CD4-positive, alpha-beta T cell treated with Interleukin-1 beta for 1 hour (primary cell): ENCODE results near the gene SYNE1.
"Not testable (repeated sequence)": the region's sequence is repeated elsewhere in the genome, so short reads cannot be mapped to it uniquely, and the experiment has no call there.

ENCODE experiments used
- DNase-seq, 2 donors: peaks; one replicate each; pipeline ENCODE4 v3.0.0-alpha.2; 2020 to 2022

The SYNE1 gene

GRCh38 chr6:152356016-152356415, 281.1 kb downstream of the SYNE1 start:
- DNase-seq, result no peak

- no peak for DNase-seq
Measured at GRCh38 chr6:152355166-152355565, 282.0 kb downstream of the SYNE1 start.

- DNase-seq, result no peak
Measured at GRCh38 chr6:152353440-152353839, 283.7 kb downstream of the SYNE1 start.

- DNase-seq, result no peak
Measured at GRCh38 chr6:152351742-152352141, 285.4 kb downstream of the SYNE1 start.

GRCh38 chr6:152351110-152351509, 286.1 kb downstream of the SYNE1 start:
- no peak for DNase-seq

GRCh38 chr6:152348116-152348515, 289.0 kb downstream of the SYNE1 start:
- no peak for DNase-seq

- no peak for DNase-seq
Measured at GRCh38 chr6:152343735-152344360, 293.3 kb downstream of the SYNE1 start.

GRCh38 chr6:152341596-152341995, 295.6 kb downstream of the SYNE1 start:
- no peak for DNase-seq

- peak; percentile 44 to 61 for DNase-seq
Measured at GRCh38 chr6:152338335-152339125, 298.6 kb downstream of the SYNE1 start.

GRCh38 chr6:152334555-152334954, 302.6 kb downstream of the SYNE1 start:
- DNase-seq, result no peak

GRCh38 chr6:152330961-152331360, 306.2 kb downstream of the SYNE1 start:
- no peak for DNase-seq

- no peak for DNase-seq
Measured at GRCh38 chr6:152329638-152330448, 307.3 kb downstream of the SYNE1 start.

- DNase-seq, result not testable (repeated sequence)
Measured at GRCh38 chr6:152328200-152328599, 309.0 kb downstream of the SYNE1 start.

GRCh38 chr6:152323376-152323775, 313.8 kb downstream of the SYNE1 start:
- DNase-seq, result no peak

GRCh38 chr6:152318278-152318677, 318.9 kb downstream of the SYNE1 start:
- DNase-seq, result no peak

- DNase-seq, result no peak
Measured at GRCh38 chr6:152316024-152316423, 321.1 kb downstream of the SYNE1 start.

GRCh38 chr6:152314483-152314832, 322.7 kb downstream of the SYNE1 start:
- no peak for DNase-seq

GRCh38 chr6:152313542-152314482, 323.4 kb downstream of the SYNE1 start:
- no peak for DNase-seq

- no peak for DNase-seq
Measured at GRCh38 chr6:152312434-152312833, 324.7 kb downstream of the SYNE1 start.

- DNase-seq, result peak in 1 of 2 donors; percentile 29
Measured at GRCh38 chr6:152310371-152310954, 326.7 kb downstream of the SYNE1 start.

GRCh38 chr6:152309648-152310047, 327.5 kb downstream of the SYNE1 start:
- peak; percentile 56 to 62 for DNase-seq

GRCh38 chr6:152309006-152309405, 328.2 kb downstream of the SYNE1 start:
- no peak for DNase-seq
